Measurements from ENCODE around the gene TSPAN31. TPM values are rescaled to one million over a fixed set of nuclear protein-coding genes. Genes with fewer than 3 reads are reported as not detected.

Gene TSPAN31
- total and polyA plus RNA-seq, 9 of the 15 experiments (the other 6 are each of a cell fraction or from before 2014, with no cell fraction given), result 11.3 to 26.4 (median 14.3) TPM

- TF ChIP-seq, protein P1, sequence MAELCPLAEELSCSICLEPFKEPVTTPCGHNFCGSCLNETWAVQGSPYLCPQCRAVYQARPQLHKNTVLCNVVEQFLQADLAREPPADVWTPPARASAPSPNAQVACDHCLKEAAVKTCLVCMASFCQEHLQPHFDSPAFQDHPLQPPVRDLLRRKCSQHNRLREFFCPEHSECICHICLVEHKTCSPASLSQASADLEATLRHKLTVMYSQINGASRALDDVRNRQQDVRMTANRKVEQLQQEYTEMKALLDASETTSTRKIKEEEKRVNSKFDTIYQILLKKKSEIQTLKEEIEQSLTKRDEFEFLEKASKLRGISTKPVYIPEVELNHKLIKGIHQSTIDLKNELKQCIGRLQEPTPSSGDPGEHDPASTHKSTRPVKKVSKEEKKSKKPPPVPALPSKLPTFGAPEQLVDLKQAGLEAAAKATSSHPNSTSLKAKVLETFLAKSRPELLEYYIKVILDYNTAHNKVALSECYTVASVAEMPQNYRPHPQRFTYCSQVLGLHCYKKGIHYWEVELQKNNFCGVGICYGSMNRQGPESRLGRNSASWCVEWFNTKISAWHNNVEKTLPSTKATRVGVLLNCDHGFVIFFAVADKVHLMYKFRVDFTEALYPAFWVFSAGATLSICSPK (IDR thresholded peaks at IDR 0.05; ENCODE audit: borderline replicate concordance), result peak; percentile 77; the same call in 1 of the 2 replicates
- TF ChIP-seq MEIS2 (IDR thresholded peaks at IDR 0.05; ENCODE audit: partially characterized antibody) (peak; percentile 70), ZBTB17 (CRISPR knock-in tag; IDR thresholded peaks at IDR 0.05) (no peak), RHOXF2B (CRISPR knock-in tag; conservative IDR thresholded peaks at IDR 0.05) (no peak; the same call in 1 of the 2 replicates), SMAD1 (IDR thresholded peaks at IDR 0.05; ENCODE audit: low read depth, low read length, partially characterized antibody) (no peak), WHSC1 (IDR thresholded peaks at IDR 0.05; ENCODE audit: low read length) (no peak), TAF1 (IDR thresholded peaks at IDR 0.05; ENCODE audit: control insufficient read depth, extremely low read depth, insufficient read depth, low read length, severe bottlenecking) (peak; percentile 66), NFE2 (IDR thresholded peaks at IDR 0.05; ENCODE audit: low read depth) (peak; percentile 66), FOXJ3 (CRISPR knock-in tag; IDR thresholded peaks at IDR 0.05) (no peak), CHAMP1 (IDR thresholded peaks at IDR 0.05) (no peak; the same call in 1 of the 2 replicates), PRMT5 (CRISPR knock-in tag; IDR thresholded peaks at IDR 0.05) (peak; percentile 81), TEAD1 (CRISPR knock-in tag; IDR thresholded peaks at IDR 0.05) (peak in 1 of 2 experiments; percentile 75; a peak in 1 of 4 replicates), FOXJ2 (tag; IDR thresholded peaks at IDR 0.05) (peak; percentile 88), PHF20 (IDR thresholded peaks at IDR 0.05; ENCODE audit: partially characterized antibody) (peak; percentile 60), FOXK2 (conservative IDR thresholded peaks at IDR 0.05 in 1 of 2, IDR thresholded peaks at IDR 0.05 in 1 of 2; ENCODE audit: low read depth in 2 of 2) (peak; percentile 96 to 98)
- TF ChIP-seq, protein P2, sequence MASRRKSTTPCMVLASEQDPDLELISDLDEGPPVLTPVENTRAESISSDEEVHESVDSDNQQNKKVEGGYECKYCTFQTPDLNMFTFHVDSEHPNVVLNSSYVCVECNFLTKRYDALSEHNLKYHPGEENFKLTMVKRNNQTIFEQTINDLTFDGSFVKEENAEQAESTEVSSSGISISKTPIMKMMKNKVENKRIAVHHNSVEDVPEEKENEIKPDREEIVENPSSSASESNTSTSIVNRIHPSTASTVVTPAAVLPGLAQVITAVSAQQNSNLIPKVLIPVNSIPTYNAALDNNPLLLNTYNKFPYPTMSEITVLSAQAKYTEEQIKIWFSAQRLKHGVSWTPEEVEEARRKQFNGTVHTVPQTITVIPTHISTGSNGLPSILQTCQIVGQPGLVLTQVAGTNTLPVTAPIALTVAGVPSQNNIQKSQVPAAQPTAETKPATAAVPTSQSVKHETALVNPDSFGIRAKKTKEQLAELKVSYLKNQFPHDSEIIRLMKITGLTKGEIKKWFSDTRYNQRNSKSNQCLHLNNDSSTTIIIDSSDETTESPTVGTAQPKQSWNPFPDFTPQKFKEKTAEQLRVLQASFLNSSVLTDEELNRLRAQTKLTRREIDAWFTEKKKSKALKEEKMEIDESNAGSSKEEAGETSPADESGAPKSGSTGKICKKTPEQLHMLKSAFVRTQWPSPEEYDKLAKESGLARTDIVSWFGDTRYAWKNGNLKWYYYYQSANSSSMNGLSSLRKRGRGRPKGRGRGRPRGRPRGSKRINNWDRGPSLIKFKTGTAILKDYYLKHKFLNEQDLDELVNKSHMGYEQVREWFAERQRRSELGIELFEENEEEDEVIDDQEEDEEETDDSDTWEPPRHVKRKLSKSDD (conservative IDR thresholded peaks at IDR 0.05; ENCODE audit: low read length), result no peak
- TF ChIP-seq, protein P3, sequence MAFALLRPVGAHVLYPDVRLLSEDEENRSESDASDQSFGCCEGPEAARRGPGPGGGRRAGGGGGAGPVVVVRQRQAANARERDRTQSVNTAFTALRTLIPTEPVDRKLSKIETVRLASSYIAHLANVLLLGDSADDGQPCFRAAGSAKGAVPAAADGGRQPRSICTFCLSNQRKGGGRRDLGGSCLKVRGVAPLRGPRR (CRISPR knock-in tag; IDR thresholded peaks at IDR 0.05), result no peak
- TF ChIP-seq, protein P4, sequence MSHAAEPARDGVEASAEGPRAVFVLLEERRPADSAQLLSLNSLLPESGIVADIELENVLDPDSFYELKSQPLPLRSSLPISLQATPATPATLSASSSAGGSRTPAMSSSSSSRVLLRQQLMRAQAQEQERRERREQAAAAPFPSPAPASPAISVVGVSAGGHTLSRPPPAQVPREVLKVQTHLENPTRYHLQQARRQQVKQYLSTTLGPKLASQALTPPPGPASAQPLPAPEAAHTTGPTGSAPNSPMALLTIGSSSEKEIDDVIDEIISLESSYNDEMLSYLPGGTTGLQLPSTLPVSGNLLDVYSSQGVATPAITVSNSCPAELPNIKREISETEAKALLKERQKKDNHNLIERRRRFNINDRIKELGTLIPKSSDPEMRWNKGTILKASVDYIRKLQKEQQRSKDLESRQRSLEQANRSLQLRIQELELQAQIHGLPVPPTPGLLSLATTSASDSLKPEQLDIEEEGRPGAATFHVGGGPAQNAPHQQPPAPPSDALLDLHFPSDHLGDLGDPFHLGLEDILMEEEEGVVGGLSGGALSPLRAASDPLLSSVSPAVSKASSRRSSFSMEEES (CRISPR knock-in tag; IDR thresholded peaks at IDR 0.05), result peak; percentile 99
Measured at GRCh38 chr12:57751788-57752667, 7.2 kb downstream of the TSPAN31 start, which contains the start of gene CDK4 (continued).

Measured in K562 (cell line).